ENCODE data around the gene SLC36A1.

SLC36A1 gene

GRCh38 chr5:151454166-151454565 is 6.8 kb downstream of the SLC36A1 start:
- no peak for DNase-seq

GRCh38 chr5:151454889-151455288 is 7.5 kb downstream of the SLC36A1 start:
- no peak for DNase-seq

- DNase-seq: no peak
These were observed 9.0 kb downstream of the SLC36A1 start for GRCh38 chr5:151456321-151456940.

DNA sequence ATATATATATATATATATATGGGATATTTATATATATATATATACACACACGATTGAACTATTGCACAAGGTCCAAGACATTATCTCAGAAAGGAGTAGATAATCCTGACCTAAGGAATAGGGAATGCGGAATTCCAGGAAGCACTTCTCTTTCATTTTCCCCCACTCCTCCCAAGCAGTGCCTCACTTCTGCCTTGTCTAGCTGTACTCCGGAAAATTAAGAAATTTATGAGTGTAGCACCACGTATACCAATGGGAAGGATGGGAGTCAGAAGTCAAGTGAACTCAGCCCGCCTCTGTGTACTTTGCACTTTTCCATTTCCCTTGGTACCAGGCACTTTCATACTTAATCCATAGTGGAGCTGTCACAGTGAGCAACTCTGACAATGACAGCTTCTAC is 10.9 kb downstream of the SLC36A1 start:
- DNase-seq: no peak

DNA sequence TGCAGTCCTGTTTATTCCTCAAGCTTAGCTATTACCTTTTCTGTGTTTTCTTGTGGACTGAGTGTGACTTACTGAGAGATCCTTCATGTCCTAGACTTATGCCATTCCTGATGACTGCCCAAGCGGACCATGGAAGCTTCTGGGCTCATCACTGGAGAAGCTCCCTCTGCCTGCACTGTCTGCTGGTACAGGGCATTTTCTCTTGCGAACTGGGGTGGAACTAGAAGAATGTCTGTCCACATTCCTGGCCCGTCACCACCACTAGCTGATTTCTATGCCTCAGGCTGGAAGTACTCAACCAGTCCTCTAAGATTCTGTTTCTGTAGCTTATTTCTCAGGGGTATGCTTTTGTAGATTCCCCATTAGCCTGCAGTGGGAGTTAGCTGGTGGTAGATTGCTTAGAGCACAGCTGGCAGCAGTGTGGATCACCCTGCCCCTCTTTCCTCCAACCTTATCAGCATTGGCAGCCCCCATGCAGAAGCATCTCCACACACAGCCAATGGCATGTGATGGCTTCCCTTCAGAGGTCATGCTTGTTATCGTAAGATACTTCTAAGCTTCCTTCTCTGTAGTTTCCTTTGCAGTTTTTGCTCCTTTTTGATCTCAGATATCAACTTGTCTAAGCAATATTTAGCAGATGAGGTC is 12.4 kb downstream of the SLC36A1 start:
- DNase-seq: no peak

- no peak for DNase-seq
These were observed 13.9 kb downstream of the SLC36A1 start for GRCh38 chr5:151461312-151461711.

GRCh38 chr5:151463137-151464029 is 16.0 kb downstream of the SLC36A1 start:
- no peak for DNase-seq

DNA sequence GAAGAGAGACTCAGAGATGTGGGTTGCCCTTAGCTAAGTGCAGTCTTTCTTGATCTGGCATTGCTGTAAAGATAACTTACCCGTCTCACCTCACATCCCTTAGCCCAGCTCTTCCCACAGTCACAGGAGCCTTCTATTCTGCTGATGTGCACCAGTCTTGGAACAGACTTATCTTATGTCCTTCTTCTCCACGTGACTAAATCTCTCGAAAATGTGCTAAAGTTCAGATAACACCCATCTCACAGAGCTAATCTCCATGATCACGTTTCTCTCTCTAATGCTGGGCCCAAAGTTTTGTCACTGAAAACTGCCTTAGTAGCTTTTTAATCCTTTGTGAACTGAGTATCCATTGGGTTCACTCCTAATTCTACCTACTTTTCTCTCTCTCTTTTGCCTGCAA is 16.7 kb downstream of the SLC36A1 start:
- no peak for DNase-seq

GRCh38 chr5:151465476-151465875 is 18.1 kb downstream of the SLC36A1 start:
- no peak for DNase-seq

DNA sequence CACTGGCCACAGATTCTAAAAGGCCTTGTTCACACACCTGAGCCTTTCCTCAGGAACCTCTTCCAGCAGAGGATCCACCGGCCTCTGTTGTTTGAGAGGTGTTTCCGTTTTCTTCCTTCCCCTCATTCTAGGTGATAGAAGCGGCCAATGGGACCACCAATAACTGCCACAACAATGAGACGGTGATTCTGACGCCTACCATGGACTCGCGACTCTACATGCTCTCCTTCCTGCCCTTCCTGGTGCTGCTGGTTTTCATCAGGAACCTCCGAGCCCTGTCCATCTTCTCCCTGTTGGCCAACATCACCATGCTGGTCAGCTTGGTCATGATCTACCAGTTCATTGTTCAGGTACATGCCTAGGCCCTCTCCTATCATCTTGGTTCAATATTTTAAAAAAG is 20.2 kb downstream of the SLC36A1 start:
- DNase-seq: no peak

GRCh38 chr5:151469386-151469785 is 22.0 kb downstream of the SLC36A1 start:
- no peak for DNase-seq

GRCh38 chr5:151469992-151470391 is 22.6 kb downstream of the SLC36A1 start:
- DNase-seq: no peak

DNA sequence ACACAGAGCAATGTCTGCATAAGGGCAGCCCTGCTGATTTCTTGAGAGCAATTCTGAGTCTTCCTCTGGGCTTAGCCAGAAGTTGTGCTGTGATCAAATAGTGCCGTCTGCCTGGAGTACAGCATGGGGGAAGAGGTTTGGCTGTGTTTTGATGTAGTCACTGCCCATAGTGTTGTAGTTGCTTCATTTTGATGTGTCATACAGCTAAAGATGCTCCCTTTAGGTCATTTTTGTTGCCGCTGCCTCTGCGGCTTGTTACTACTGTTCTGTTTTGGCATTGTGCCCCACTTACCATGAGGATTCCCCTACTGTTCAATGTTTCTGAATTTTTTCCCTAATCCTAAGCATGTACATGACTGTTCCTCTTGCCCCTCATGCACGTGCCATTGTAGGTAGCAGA is 23.0 kb downstream of the SLC36A1 start:
- no peak for DNase-seq

- no peak for DNase-seq
These were observed 23.9 kb downstream of the SLC36A1 start for GRCh38 chr5:151471276-151471675.

DNA sequence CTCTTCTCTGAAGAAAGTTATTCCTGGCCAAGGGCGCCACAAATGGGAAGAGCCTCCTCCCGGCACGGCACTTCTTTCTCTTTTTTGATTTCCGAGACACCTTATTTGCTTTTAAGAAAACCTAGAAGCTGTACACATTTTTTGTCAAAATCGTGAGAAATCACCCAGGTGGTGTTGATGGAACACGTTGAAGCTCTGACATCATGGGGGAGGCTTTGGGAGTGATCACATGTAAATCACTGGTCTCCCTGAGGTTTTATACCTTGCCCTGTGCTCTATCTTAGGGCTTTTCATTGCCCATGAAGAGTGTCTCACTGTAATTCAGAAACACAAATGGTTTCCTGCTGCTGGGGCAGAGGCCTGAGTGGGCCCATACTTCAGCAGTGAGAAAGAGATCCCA is 27.4 kb downstream of the SLC36A1 start:
- DNase-seq: no peak

DNA sequence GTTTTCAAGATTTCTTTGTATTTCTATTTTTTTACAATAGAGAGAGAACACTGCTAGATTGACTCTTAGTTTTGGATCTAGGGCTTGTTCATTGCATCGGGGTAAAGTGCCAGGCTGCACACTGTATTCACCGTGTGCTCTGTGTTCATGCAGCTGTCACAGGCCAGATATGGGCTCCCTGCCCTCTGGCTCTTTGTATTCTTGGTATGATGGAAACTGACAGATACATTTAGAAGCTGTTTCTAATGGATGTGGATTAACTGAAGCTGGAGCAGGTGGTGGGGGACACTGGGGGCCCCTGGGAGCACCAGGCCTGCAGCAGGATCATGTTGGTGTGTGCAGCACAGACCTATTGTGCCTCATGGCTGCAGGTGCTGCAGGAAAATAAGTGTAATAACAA is 28.0 kb downstream of the SLC36A1 start:
- DNase-seq: no peak

- no peak for DNase-seq
These were observed 28.6 kb downstream of the SLC36A1 start for GRCh38 chr5:151476016-151476415.

- no peak for DNase-seq
These were observed 29.7 kb downstream of the SLC36A1 start for GRCh38 chr5:151477101-151477500.

DNA sequence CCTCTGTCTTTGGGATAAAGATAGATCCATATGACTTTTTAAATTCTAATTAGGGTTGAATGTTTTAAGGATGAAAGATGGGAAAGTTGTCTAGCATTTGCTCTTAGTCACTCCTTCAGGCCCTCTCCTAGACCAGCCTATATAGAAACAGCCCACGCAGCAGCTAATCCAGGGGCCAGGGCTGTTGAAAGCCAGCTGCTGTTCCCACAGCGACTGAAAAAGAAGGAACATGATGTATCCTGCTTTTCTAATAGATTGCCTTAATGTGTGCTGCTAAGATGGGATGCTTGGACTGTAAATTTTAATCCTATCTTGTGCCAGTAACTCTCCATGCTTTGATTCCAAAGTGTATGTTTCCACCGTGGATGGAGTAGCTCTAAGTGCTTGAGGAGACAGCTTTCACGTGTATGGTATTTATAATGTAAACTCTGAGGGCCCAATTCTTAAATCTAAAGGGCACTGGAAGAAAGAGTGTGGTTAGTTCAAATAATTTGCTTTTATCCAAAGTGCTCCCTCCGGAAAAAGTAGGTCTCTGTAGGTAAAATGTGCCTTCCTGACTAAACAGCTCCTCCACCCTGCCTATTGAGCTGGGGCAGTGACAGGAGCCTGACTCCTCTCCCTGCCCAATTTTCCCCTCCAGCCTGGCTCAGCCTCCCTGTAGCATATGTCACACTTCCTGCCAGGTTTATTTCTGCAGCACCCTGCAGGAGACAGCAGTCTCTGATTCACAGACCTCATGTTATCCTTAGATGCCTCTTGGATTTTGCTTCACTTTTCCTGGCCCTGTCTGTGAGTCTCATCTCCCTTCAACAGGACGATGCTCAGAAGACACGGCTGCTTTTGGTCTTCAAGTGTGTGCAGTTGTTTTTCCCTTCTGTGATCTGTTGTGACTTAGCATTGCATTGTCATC is 33.2 kb downstream of the SLC36A1 start:
- DNase-seq: no peak

GRCh38 chr5:151483176-151483575 is 35.8 kb downstream of the SLC36A1 start:
- DNase-seq: peak; percentile 97

- DNase-seq: no peak
These were observed 36.2 kb downstream of the SLC36A1 start for GRCh38 chr5:151483647-151484046.

- DNase-seq: no peak
These were observed 40.1 kb downstream of the SLC36A1 start for GRCh38 chr5:151487544-151487943.

GRCh38 chr5:151490627-151491026 is 43.2 kb downstream of the SLC36A1 start:
- DNase-seq: no peak
